Putamen (tissue), 1 donor: ENCODE data around the gene PDZD8.
"Not testable (repeated sequence)": the region's sequence is repeated elsewhere in the genome, so short reads cannot be mapped to it uniquely, and the experiment has no call there.

Experiments used
- DNase-seq: peaks from one replicate; pipeline ENCODE4 v3.0.0-alpha.2; 2016; ENCODE audit warnings: low spot score

Gene PDZD8

GRCh38 chr10:117348236-117348635 is 27.0 kb downstream of the PDZD8 start:
- DNase-seq, result no peak

- DNase-seq, result no peak
Measured at GRCh38 chr10:117346574-117346973, 28.7 kb downstream of the PDZD8 start.

- no peak for DNase-seq
Measured at GRCh38 chr10:117345143-117345542, 30.1 kb downstream of the PDZD8 start.

- DNase-seq, result no peak
Measured at GRCh38 chr10:117342641-117343040, 32.6 kb downstream of the PDZD8 start.

- DNase-seq, result no peak
Measured at GRCh38 chr10:117341061-117341460, 34.2 kb downstream of the PDZD8 start.

- no peak for DNase-seq
Measured at GRCh38 chr10:117339979-117340378, 35.3 kb downstream of the PDZD8 start.

- DNase-seq, result no peak
Measured at GRCh38 chr10:117339578-117339977, 35.7 kb downstream of the PDZD8 start.

- no peak for DNase-seq
Measured at GRCh38 chr10:117334926-117335325, 40.3 kb downstream of the PDZD8 start.

- DNase-seq, result no peak
Measured at GRCh38 chr10:117334066-117334465, 41.2 kb downstream of the PDZD8 start.

GRCh38 chr10:117327262-117327661 is 48.0 kb downstream of the PDZD8 start:
- no peak for DNase-seq

GRCh38 chr10:117324367-117324766 is 50.9 kb downstream of the PDZD8 start:
- DNase-seq, result no peak

- DNase-seq, result no peak
Measured at GRCh38 chr10:117322260-117322659, 53.0 kb downstream of the PDZD8 start.

GRCh38 chr10:117320050-117320665 is 55.1 kb downstream of the PDZD8 start:
- no peak for DNase-seq

- DNase-seq, result no peak
Measured at GRCh38 chr10:117318909-117319308, 56.3 kb downstream of the PDZD8 start.

GRCh38 chr10:117316701-117317100 is 58.5 kb downstream of the PDZD8 start:
- no peak for DNase-seq

- DNase-seq, result no peak
Measured at GRCh38 chr10:117313641-117314040, 61.6 kb downstream of the PDZD8 start.

GRCh38 chr10:117312430-117312829 is 62.8 kb downstream of the PDZD8 start:
- DNase-seq, result no peak

GRCh38 chr10:117311261-117311660 is 64.0 kb downstream of the PDZD8 start:
- no peak for DNase-seq

- DNase-seq, result no peak
Measured at GRCh38 chr10:117306674-117307073, 68.6 kb downstream of the PDZD8 start.

GRCh38 chr10:117303451-117303850 is 71.8 kb downstream of the PDZD8 start:
- not testable (repeated sequence) for DNase-seq

GRCh38 chr10:117300671-117301070 is 74.6 kb downstream of the PDZD8 start:
- DNase-seq, result no peak

GRCh38 chr10:117299435-117299834 is 75.8 kb downstream of the PDZD8 start:
- no peak for DNase-seq

- DNase-seq, result no peak
Measured at GRCh38 chr10:117298219-117298618, 77.0 kb downstream of the PDZD8 start.

GRCh38 chr10:117294735-117295134 is 80.5 kb downstream of the PDZD8 start:
- no peak for DNase-seq
